Heart left ventricle (tissue), 13 donors: ENCODE results near the gene DHDDS.
"Not testable (repeated sequence)": the region's sequence is repeated elsewhere in the genome, so short reads cannot be mapped to it uniquely, and the experiment has no call there.

ENCODE experiments used
- CTCF ChIP-seq, 12 donors: fragments of 200-600 bp; sonication (generic) in 4 of 12; IDR thresholded peaks; one replicate each; pipeline versions ENCODE4 v1.5.0 to v1.8.0; 2018 to 2022; ENCODE audit warnings: antibody characterized with exemption in 12 of 12, mild to moderate bottlenecking in 5 of 12
- POLR2A ChIP-seq, 2 donors: fragments of 450-650 bp; IDR thresholded peaks; one replicate each; pipeline ENCODE4 v1.6.1; 2017; ENCODE audit warnings: antibody characterized with exemption in 2 of 2, mild to moderate bottlenecking in 2 of 2, moderate library complexity in 2 of 2
- donor health status: ischemic (EF 13 %, LVEDD 7.1; RV severe dilation, severe dysfunction).
- donor health status: DM: no; HTN: yes; CAD: no.
- donor health status: DM: no; HTN: no; CAD: no.
- donor health status: ischemic (EF 25% LVEDD 6.9; RV normal size, moderate dysfunction).
- donor health status: ischemic (EF 25% LVEDD 5.7; RV mildly dilated, moderate dysfunction).
- donor health status: ischemic (EF 35%, LVEDD 5.7; RV mildly dilated, moderate dysfunction).
- donor health status: nonischemic (EF 11% LVEDD 7.7; RV severe dilation, severe dysfunction).
- donor health status: DM: yes; HTN: yes; CAD: no.
- donor health status: PGD.
- donor health status: ischemic (EF 29% LVEDD 5.4; RV normal size, mild dysfunction).
- donor health status: nonischemic (EF 23%, LVEDD 6.1; RV moderate dilation, normal function).

GRCh38 chr1:26515836-26516235 is 83.7 kb downstream of the DHDDS start:
- TF ChIP-seq CTCF, POLR2A (IDR thresholded peaks at IDR 0.05): not testable (repeated sequence)
